B cell (primary cell): ENCODE data around the gene PPL. TPM values are rescaled to one million over a fixed set of nuclear protein-coding genes. Genes with fewer than 3 reads are reported as not detected.

Experiments used
- ATAC-seq: fragments of 200-7000 bp; cut with Tn5 transposase; one replicate; pipeline ENCODE4 v1.10.0; 2021; ENCODE audit warnings: low read depth, mild to moderate bottlenecking, moderate number of reproducible peaks, moderate library complexity
- CTCF ChIA-PET: fragments of 350-600 bp; sonication (Branson Sonifier 250); formaldehyde crosslinking; loops from one replicate; lab custom pipeline; 2021; ENCODE audit warnings: antibody characterized with exemption, inconsistent platforms; lab: Charles Lee
- POLR2A ChIA-PET: fragments of 350-600 bp; sonication (Branson Sonifier 250); formaldehyde crosslinking; loops from one replicate; lab custom pipeline; 2021; ENCODE audit warnings: antibody characterized with exemption; lab: Charles Lee
- DNase-seq: peaks from one replicate; pipeline ENCODE4 v3.0.0; 2013
- H2AFZ ChIP-seq: 2 replicates; pipeline ENCODE4 v1.6.1; 2012; ENCODE audit warnings: mild to moderate bottlenecking, low read depth, low read length; ENCODE audit not compliant: insufficient read depth, poor library complexity, severe bottlenecking
- H3K27ac ChIP-seq, 2 donors: 1 replicate in 1 of 2; 2 replicates in 1 of 2; pipeline ENCODE4 v1.5.1; 2012 to 2013; ENCODE audit warnings: low read length in 2 of 2, mild to moderate bottlenecking in 2 of 2, moderate library complexity in 1 of 2
- H3K27me3 ChIP-seq, 4 experiments: fragments of 200-600 bp in 1 of 4; sonication (generic) in 1 of 4; replicated peaks in 1 of 4; 1 replicate in 2 of 4; 2 replicates in 2 of 4; pipeline versions ENCODE4 v1.6.1 to v1.7.0; 2013 to 2016; ENCODE audit warnings: low read length in 3 of 4, mild to moderate bottlenecking in 2 of 4, mixed read lengths in 1 of 4, moderate library complexity in 1 of 4; ENCODE audit not compliant: insufficient read depth in 4 of 4, control insufficient read depth in 3 of 4; ENCODE audit errors: control extremely low read depth in 1 of 4
- H3K36me3 ChIP-seq, 2 experiments: replicated peaks in 1 of 2; 1 replicate in 1 of 2; 2 replicates in 1 of 2; pipeline versions ENCODE4 v1.6.1 to v1.7.1; 2013; ENCODE audit warnings: low read length in 1 of 2; ENCODE audit not compliant: insufficient read depth in 2 of 2, control insufficient read depth in 1 of 2; ENCODE audit errors: control extremely low read depth in 1 of 2, extremely low read depth in 1 of 2
- H3K4me1 ChIP-seq, 2 donors: fragments of 200-600 bp in 1 of 2; sonication (generic) in 1 of 2; 1 replicate in 1 of 2; 2 replicates in 1 of 2; pipeline versions ENCODE4 v1.5.1 to v1.6.1; 2013 to 2017; ENCODE audit warnings: low read length in 2 of 2; ENCODE audit not compliant: control insufficient read depth in 2 of 2, insufficient read depth in 2 of 2
- H3K4me2 ChIP-seq: replicated peaks from 2 replicates; pipeline ENCODE3; 2012; ENCODE audit warnings: mild to moderate bottlenecking, low read depth, low read length; ENCODE audit not compliant: poor library complexity, severe bottlenecking
- H3K4me3 ChIP-seq, 5 experiments: fragments of 200-600 bp in 1 of 5; sonication (generic) in 1 of 5; 1 replicate in 3 of 5; 2 replicates in 2 of 5; pipeline versions ENCODE4 v1.5.1 to v1.7.0; 2011 to 2016; ENCODE audit warnings: low read length in 4 of 5, mild to moderate bottlenecking in 4 of 5, low read depth in 2 of 5, control low read depth in 1 of 5, moderate library complexity in 1 of 5; ENCODE audit not compliant: insufficient read depth in 1 of 5; ENCODE audit errors: control extremely low read depth in 1 of 5, extremely low read depth in 1 of 5
- H3K79me2 ChIP-seq: fragments of 200-600 bp; sonication (generic); one replicate; pipeline ENCODE4 v1.6.0; 2016; ENCODE audit warnings: low read length; ENCODE audit not compliant: control insufficient read depth, insufficient read depth
- H3K9ac ChIP-seq: fragments of 200-600 bp; sonication (generic); 2 replicates; pipeline ENCODE4 v1.6.1; 2017; ENCODE audit warnings: mild to moderate bottlenecking, low read length, moderate library complexity
- H3K9me3 ChIP-seq, 3 donors: one replicate each; pipeline versions ENCODE4 v1.6.1 to v1.7.1; 2013; ENCODE audit warnings: low read length in 2 of 3; ENCODE audit not compliant: control insufficient read depth in 2 of 3, insufficient read depth in 1 of 3; ENCODE audit errors: control extremely low read depth in 1 of 3
- H4K20me1 ChIP-seq: 2 replicates; pipeline ENCODE4 v1.6.0; 2012; ENCODE audit warnings: mild to moderate bottlenecking, low read length; ENCODE audit not compliant: insufficient read depth, control insufficient read depth, poor library complexity, severe bottlenecking
- H3K27ac Mint-ChIP-seq: one replicate; pipeline ENCODE4 v1.8.0; 2021; ENCODE audit warnings: mixed read lengths
- H3K27me3 Mint-ChIP-seq: one replicate; pipeline ENCODE4 v1.8.0; 2021; ENCODE audit warnings: mixed read lengths
- H3K4me1 Mint-ChIP-seq: one replicate; pipeline ENCODE4 v1.8.0; 2021; ENCODE audit warnings: mixed read lengths
- H3K4me3 Mint-ChIP-seq: one replicate; pipeline ENCODE4 v1.8.0; 2021; ENCODE audit warnings: mixed read lengths
- H3K9me3 Mint-ChIP-seq: one replicate; pipeline ENCODE4 v1.8.0; 2022; ENCODE audit warnings: mixed read lengths; ENCODE audit not compliant: insufficient read depth
- EZH2 ChIP-seq: IDR thresholded peaks from 2 replicates; pipeline ENCODE4 v1.6.1; 2012; ENCODE audit warnings: borderline replicate concordance, low read depth, mild to moderate bottlenecking, moderate library complexity, low read length; ENCODE audit not compliant: insufficient read depth, poor library complexity, severe bottlenecking
- WGBS: methylation state at CpG from one replicate; pipeline ENCODE4 v1.1.5; 2013; ENCODE audit warnings: missing lambda C conversion rate; ENCODE audit not compliant: insufficient coverage; 5-methylcytosine and 5-hydroxymethylcytosine counted together
- intact Hi-C: fragments of 100-400 bp; cut with micrococcal nuclease; formaldehyde crosslinking; loops from one replicate; pipeline ENCODE4 v1.10.0; 2022
- polyA plus RNA-seq: library from polyadenylated mRNA; depleted of rRNA; stranded (reverse); fragments of >200 nt; gene quantifications from 2 replicates; pipeline ENCODE4 v1.2.3, GENCODE V29; 2012
- total RNA-seq, 2 donors: library from RNA; stranded (reverse); fragments of 120-200 nt in 1 of 2; gene quantifications; 1 replicate in 1 of 2; 2 replicates in 1 of 2; pipeline versions ENCODE4 v1.2.3 to v1.2.4, GENCODE V29; 2013 to 2022
- TF ChIP-seq, protein P1 (sequence below): fragments of 200-600 bp; IDR thresholded peaks from one replicate; pipeline ENCODE4 v1.8.0; 2022; ENCODE audit warnings: antibody characterized with exemption, mild to moderate bottlenecking

PPL gene
- total and polyA plus RNA-seq, 2 donors (not counting 1 experiment from before 2014, with no cell fraction given): not detected

DNA sequence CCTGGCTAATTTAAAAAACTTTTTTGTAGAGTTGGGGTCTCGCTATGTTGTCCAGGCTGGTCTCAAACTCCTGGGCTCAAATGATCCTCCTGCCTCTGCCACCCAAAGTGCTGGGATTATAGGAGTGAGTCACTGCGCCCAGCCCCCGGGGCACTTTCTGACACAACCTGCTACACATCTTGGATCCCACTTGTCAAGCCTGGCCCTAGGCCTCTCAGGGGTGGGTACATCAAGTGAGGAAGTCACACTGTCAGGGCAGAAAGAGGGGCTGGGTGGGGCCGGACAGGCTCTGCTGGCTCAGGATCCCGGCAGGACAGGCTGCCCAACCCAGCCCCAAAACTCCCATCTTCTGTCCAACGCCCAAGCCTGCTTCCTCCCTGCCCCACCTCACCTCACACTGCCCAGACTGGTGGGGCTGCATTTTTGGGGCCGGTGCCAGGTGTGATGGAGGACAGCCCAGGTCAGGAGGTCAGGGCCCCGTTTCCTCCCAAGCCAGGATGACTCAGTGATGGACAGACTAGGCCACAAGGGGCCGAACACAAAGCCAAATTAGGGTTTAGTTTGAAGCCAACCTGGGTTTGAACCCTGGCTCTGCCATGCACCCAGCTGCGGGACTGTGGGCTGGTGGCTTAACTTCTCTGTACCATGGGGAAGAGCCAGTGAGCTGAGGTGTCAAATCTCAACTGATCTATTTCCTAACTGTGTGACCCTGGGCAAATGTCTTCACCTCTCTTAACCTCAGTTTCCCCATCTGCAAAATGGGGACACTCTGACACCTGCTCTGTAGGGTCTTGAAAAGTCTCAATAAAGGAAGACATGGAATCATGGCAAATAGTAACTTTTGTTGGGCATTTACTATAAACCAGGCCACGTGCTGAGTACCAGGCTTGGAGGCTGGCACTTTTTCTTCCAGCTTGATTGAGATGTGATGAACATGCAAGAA is 8.9 kb upstream of the PPL start:
- H3K4me1 Mint-ChIP-seq: peaks cover 6% of the 10 kb centered on the region
- H3K4me3 ChIP-seq: no peak overlapping the region
- no peaks in the 10 kb centered on the region for H4K20me1 ChIP-seq
- no peak overlapping the region for H3K27ac Mint-ChIP-seq
- TF ChIP-seq EZH2: no peak
- TF ChIP-seq, protein P1, sequence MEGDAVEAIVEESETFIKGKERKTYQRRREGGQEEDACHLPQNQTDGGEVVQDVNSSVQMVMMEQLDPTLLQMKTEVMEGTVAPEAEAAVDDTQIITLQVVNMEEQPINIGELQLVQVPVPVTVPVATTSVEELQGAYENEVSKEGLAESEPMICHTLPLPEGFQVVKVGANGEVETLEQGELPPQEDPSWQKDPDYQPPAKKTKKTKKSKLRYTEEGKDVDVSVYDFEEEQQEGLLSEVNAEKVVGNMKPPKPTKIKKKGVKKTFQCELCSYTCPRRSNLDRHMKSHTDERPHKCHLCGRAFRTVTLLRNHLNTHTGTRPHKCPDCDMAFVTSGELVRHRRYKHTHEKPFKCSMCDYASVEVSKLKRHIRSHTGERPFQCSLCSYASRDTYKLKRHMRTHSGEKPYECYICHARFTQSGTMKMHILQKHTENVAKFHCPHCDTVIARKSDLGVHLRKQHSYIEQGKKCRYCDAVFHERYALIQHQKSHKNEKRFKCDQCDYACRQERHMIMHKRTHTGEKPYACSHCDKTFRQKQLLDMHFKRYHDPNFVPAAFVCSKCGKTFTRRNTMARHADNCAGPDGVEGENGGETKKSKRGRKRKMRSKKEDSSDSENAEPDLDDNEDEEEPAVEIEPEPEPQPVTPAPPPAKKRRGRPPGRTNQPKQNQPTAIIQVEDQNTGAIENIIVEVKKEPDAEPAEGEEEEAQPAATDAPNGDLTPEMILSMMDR: no peak
- peaks cover 0 to 2% (median under 1%) of the 10 kb centered on the region in 4 experiments for H3K27me3 ChIP-seq
- intact Hi-C loops: no loop called here
- H3K27me3 Mint-ChIP-seq: peaks cover 21% of the 10 kb centered on the region
- H3K79me2 ChIP-seq: no peaks in the 10 kb centered on the region
- H3K4me1 ChIP-seq: no peaks in the 10 kb centered on the region
- H3K9ac ChIP-seq: no peak overlapping the region
- H3K4me3 Mint-ChIP-seq: no peak overlapping the region
- no peaks in the 10 kb centered on the region for H3K9me3 Mint-ChIP-seq
- DNase-seq (no peak), ATAC-seq (no peak)
- CTCF ChIA-PET: no interaction called here
- H3K27ac ChIP-seq: no peak overlapping the region
- no peak overlapping the region for H3K4me2 ChIP-seq
- POLR2A ChIA-PET: no interaction called here
- H3K9me3 ChIP-seq: peaks cover 0 to 3% (median 0%) of the 10 kb centered on the region in 3 donors
- H2AFZ ChIP-seq: no peak overlapping the region
- H3K36me3 ChIP-seq: no peaks in the 10 kb centered on the region
- 72% methylated on average over 9 of the region's 11 CpGs for WGBS
